Measurements from ENCODE around the gene CACNA1S.

- TF ChIP-seq CTCF (IDR thresholded peaks at IDR 0.05): no peak
- TF ChIP-seq POLR2A (IDR thresholded peaks at IDR 0.05): no peak
Observed at GRCh38 chr1:201077736-201078135, 34.5 kb downstream of the CACNA1S start.
